Measurements from ENCODE around the gene C10orf120.
A peak's percentile ranks its signal among the peaks of the same experiment; 100 is the strongest.

C10orf120 gene

DNA sequence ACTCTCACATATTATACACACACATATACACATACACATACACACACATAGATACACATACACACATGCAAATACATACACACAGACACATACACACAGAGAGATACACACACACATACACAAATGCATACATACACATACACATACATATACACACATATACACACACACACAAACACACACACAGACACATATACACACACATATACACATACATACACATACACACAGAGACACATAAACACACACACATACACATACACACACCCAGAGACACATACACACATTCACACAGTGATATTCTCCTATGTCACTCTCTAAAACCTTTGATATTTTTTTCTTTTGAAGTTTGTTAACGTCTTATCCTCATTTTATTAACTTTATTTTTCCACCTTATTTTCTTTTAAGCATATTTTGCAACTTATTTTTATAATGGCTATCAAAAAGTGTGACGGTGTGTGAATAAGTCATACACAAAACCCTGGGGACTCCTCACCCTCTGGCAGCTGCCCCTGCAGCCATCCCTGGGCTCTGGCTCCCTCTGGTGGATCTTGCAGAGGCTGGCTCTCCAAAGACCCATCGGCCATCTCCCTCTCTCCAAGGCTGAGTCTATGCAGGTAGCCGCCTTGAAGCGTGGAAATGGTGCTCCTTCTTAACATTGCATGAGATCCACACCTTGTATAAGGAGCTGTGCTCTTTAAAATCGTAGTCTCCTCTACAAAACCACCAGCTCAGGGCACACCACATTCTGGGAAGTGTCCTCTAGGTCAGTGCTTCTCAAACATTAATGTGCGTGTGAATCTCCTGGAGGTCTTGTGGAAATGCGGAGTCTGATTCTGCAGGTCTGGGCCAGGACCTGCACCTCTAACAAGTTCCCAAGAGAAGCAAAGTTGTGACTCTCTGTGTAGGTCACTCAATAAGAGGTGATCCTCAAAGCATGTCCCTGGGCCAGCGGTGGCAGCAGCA is 4.1 kb upstream of the C10orf120 start:
- peak; percentile 28 to 74 for DNase-seq

DNA sequence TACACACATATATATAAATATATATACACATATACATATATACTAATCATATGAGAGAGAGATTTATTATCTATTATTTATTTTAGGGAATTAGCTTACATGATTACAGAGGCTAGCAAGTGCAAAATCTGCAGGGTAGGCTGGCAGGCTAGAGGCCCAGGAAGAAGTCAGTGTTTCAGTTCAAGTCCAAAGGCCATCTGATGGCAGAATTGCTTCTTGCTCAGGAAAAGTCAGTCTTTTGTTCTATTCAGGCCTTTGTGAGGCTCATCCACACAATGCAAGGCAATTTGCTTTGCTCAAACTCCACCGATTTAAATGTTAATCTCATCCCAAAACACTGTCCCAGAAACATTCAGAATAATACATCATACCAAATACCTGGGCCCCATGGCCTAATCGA is 2.6 kb upstream of the C10orf120 start:
- DNase-seq, result no peak

DNA sequence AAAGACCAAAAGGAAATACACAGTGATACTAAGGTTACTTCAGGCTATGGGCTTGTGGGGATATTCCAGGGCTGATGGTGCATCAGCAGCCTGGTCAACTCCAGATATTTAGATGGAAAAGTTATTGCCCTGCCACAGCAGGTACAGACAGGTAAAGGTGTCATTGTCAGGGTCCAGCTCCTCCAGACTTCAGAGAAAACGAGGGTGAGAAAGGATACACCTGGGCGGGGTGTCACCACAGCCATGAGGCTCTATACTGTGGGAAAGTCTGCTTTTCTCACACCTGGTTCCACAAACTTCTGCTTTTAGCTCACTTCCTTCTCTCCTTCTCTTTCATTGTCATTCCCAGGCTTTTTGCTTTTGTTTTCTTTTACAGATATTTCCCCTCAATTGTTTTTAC is 2.0 kb upstream of the C10orf120 start:
- DNase-seq, result no peak

DNA sequence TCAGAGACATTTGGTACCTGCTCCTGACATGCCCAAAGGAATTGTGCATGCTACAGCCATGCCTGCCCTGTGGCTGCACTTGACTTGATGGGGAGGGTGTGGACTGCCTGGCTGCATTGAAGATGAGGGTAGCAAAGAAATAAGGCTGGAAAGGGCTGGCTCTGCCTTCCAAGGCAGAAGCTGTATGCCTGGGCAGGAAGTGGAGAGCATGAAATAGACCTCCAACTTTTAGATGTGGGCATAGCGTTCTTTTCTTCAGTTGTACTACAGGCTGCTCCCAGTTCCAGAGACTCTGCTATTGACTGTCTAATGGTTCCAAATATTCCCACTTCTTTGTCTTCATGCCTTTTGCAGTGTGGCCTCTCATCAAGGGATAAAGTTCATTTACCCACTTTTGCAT is 3.0 kb downstream of the C10orf120 start:
- no peak for DNase-seq

DNA sequence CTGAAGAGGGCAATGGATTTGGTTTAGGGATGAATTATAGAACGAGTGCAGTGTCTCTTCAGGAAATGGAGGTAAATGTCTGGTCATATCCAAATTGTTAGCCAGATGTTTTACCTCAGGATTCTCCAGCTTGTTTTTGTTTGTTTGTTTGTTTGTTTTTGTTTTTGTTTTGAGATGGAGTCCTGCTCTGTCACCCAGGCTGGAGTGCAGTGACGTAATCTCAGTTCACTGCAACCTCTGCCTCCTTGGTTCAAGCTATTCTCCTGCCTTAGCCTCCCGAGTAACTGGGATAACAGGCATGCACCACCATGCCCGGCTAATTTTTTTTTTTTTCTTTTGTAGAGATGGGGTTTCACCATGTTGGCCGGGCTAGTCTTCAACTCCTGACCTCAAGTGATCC is 6.9 kb downstream of the C10orf120 start:
- no peak for DNase-seq

DNA sequence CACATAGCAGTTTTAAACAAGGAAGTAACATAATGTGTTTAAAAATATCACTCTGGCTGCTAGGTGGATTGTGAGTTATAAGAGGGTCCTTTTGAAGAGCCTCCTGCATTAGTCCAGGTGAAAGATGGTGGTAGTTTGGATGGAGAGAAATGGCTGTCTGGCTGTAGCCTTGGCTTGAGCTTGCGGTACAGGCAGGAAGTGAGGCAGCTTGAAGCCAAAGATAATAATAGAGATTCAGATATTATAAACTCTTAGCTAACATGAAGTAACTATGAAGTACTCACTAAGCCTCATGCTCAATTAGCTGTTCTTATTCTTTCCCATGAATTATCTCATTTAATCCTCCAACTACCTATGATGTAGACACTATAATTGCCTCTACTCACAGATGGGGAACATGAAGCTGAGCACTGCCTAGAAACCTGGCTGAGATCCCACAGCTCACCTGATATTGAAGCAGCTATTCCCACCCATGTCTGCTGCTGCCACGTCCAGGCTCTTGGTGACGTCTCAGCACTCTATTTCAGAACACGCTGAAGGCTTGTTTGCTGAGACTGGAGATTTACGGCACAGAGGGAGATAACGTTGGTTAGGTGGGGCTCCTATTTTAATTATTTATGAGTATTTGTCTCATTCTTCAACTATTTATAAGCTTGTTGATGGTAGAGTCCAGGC is 10.4 kb downstream of the C10orf120 start:
- DNase-seq, result no peak

DNA sequence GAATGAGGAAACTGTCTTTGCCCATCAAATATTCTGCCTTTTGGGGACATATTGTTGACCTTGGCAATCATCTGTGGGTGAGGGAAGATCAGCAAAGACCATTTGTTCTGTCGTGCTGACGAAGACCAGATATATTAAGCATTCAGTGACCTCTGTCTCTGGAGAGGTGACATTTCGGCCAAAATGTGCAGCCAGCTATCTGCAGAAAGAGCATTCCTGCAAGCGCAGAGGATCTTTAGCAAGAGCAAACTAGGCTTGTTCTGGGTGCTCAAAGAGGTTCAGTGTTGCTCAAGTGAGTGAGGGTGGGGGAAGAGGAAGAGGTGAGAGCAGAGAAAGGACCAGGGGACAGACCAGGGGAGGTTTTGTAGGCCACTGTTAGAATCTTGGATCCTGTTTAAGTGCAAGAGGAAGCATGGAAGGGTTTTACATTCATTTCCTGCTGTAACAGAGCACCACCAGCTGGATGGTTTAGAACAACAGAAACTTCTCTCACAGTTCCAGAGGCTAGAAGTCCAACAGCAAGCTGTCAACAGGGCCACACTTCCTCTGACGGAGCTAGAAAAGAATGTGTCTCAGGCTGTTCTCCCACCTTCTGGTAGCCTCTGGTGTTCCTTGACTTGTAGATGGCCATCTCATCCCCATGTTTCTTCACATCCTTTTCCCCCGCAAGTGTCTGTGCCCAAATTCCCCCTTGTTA is 11.2 kb downstream of the C10orf120 start:
- no peak for DNase-seq

DNA sequence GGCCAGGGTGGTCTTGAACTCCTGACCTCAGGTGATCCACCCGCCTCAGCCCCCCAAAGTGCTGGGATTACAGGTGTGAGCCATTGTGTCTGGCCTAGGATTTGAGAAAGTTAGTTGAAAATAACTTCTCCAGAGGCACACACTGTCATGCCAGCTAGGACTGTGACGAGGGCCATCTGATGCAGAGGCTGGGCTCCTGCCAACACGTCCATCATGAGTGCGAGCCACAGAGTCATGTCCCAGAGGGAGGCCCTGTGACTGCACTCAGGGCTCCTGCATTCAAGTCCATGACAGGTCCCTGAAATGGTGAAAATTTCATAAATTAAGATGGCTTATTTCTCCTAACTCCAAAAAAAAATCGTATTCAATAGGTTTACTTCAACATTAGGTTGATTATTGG is 17.1 kb downstream of the C10orf120 start:
- DNase-seq, result no peak

DNA sequence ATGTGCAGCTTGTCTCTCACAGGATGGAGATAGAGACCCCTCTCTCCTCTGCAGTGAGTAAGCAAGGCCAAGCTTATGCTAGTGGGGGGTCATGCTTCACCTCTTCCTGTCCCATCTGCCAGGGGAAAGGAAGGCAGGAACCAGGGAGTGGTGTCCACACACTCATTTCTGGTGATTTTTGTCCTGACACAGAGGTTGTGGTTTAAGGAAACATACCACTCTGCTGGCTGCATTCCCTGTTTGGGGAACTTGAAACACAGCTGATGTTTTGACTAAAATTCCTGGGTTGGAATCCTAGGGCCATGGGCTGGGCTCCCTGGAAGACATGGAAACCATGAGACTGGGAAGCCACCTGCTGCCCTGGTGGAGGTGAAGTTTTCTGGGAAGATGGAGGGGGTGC is 21.4 kb downstream of the C10orf120 start:
- DNase-seq, result no peak

DNA sequence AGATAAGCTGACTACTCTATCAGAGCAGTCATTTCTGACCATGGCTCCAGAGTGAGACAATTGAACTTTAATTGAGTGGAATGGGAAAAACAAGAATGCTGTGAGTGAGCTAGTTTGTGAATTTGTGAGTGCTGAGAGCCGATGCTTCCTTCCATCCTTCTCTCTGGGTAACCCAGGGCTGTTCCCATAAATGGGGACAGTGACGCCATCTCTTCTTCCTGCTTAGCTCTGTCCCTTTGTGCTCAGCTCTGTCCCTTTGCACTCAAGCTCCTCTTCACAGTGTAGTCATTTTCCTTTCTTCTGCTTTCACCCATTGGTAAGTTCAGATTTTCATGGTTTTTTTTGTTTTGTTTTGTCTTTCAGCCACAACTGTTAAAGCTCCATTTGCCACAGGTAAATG is 24.4 kb downstream of the C10orf120 start:
- no peak for DNase-seq

DNA sequence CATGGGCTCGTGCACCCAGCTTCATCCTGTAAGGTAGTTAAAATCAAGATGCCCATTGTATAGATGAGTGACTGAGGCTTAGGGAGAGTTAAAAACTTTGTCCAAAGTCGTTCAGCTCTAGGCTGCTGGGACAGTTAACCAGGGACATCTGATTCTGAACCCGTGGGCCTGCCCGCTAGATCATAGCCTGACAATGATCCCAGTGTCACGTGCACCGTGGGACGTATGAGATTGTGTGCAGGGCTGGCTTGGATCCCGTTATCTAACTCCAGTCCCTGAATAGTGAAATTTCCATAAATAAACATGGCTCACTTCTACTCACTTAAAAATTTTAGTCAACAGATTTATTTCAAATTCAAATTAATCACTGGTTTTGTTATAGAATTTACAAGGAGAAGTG is 24.9 kb downstream of the C10orf120 start:
- DNase-seq, result no peak

DNA sequence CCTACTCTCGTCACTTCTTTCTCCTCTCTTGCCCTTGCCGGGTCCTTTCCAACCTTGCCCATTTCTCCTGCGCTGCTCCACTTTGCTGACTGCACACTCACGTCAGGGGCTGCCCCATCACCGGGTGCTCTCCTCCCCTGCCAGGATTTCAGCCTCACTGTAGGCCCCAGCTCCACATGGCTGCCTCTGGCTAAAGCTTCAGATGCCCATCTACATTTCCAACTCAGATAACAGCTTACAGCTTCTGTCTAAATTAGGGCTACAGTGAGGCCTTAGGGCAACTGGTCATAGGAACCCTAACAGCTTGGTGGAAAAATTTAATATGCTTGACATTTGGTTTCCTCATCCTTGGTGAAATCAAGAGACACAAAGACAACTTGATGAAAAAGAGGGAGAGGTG is 25.9 kb downstream of the C10orf120 start:
- DNase-seq, result no peak

DNA sequence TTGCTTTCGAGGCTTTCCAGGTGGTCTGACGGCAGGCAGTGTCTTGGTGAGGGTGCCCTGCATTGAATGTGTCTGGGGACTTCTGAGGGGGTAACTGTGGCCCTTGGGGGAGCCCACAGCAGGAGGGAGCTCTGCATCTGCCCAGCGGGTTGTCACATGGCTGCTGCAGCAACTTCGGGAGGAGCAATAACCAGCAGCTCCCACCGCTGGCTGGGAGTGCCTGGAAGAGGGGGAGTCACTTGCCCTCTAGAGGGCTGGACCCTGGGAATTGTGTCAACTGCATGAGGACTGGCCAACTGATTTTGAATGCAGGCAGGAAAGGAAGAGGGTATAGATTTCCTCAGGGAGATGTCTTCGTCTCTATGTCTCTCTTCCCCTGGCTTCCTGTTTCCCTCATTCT is 26.4 kb downstream of the C10orf120 start:
- no peak for DNase-seq

DNA sequence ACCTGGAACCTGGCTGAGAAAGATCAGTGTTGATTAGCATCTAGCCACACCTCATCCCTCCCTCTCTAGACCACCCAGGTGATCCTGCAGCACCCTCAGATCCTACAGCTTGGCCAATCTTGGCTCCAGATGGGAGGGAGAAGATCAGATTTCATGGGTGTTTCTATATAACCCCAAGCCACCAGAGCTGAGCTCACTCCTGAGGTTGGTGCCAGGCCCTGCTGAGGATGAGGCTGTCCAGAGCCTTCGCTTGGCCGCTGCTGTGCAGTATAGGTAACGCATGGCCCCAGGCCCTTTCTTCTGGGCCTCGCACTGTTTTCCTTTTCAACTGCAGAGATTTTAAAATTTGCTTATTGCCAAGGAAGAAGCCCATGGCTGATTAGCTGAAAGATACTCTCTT is 27.0 kb downstream of the C10orf120 start:
- no peak for DNase-seq

DNA sequence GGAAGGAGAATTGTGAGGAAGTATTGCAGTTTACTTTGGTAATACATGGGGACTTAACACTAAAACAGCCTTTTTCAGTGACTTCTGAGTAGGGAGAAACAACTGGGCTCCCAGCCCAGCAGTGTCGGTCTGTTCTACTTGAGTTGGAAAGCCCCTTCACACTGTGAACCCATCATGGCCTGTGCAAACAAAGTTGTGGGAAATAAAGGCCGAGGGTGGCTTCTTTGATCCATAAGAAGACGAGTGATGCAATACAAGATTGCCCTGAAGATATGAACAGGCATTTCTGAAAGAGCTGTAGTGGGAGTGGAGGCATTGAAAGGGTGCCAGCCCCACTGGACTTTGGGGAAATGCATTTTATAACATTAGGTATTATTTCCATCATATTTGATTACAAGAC is 28.3 kb downstream of the C10orf120 start:
- DNase-seq, result no peak

DNA sequence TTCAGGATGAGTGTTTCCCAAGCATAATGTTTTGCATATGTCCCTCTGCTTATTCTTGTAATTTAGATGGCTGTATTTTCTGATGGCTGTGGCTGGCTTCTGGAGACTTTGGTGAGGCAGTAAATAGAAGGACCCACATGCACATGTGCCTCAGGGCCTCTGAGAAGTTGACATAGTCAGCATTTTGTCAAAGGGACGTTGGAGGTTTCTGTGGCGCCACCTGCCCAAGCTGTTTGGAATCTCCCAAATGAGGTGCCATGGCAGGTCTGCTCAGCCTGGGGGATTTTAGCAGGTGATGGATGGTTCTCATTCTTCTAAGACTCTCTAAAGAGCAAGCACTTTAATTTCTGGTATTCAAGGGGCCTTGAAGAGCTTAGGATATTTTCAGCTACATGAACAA is 29.8 kb downstream of the C10orf120 start:
- peak in 1 of 2 experiments; percentile 34 for DNase-seq

DNA sequence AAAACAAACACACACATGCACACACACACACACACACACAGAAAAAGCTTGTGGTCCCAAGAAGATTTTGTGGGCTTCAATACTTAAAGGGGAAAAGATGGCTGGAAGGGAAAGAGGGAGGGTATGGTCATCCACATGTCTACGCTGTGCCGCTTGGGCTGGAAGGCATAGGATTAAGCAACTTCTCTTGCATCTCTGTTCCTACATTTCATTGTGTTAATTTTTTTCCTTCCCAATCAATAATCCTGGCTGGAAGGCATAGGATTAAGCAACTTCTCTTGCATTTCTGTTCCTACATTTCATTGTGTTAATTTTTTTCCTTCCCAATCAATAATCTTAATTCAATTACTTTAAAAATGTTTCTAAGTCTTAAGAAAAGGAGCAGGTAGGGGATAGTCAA is 30.6 kb downstream of the C10orf120 start:
- no peak for DNase-seq

DNA sequence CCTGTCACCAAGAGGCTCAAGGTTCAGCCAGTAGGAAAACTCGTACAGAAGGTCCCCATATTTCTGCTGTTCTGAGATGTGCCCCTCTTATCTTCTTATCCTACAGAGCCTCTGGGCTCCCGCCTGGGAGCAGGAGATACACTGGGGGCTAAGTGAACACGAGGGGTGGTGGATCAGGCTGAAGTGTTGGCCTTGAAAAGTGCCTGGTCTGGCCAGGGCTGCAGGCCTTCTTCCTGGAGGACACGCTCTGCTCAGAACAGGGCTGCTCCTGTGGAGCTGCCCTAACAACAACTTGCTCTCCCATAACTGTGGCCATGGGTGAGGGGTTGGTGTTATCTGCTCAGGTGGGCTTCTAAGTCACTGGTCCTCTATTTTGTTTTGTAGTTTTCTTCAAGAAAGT is 33.7 kb downstream of the C10orf120 start:
- DNase-seq, result no peak

DNA sequence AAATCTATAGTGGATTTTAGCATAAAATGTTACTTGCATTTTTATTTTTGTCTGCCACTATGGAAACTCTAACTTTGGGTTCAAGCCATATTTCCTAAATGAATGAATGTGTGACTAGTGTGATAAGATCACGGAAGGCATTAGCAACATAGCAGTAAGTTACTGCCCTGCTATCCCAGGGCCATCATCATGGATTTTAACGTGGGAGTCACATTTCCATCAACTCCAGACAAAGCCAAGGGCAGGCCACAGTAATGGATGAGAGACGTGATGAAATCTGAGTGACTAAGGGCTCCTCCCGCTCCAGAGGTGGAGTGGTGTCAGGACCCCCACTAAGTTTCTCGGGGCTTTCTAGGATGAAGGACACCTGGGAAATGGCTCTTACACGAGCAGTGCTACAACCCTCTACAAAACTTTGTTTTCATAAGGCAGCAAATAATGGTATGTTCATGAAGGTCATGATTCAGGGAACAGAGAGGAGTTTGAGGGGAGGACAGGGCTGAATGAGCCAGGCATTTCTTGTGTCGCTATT is 34.3 kb downstream of the C10orf120 start:
- DNase-seq, result no peak

DNA sequence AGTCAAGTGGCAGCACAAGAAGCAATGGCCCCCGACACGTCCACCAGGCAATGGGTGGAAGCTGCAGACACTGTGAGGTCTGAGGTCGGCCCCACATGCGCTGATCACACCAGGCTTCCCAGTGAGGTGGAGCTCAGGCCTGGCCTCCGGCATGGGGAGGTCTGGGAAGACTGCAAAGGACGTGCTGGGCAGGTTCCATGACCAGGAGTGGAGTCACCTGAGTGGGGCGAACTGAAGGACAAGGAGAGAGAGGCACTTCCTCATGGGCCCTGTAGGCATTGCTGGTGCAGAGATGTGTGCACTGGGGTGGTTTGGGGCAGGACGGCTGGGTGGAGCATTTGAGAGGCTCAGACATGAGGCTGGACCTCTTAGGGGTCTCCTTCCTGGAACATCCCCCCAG is 35.1 kb downstream of the C10orf120 start:
- DNase-seq, result no peak

DNA sequence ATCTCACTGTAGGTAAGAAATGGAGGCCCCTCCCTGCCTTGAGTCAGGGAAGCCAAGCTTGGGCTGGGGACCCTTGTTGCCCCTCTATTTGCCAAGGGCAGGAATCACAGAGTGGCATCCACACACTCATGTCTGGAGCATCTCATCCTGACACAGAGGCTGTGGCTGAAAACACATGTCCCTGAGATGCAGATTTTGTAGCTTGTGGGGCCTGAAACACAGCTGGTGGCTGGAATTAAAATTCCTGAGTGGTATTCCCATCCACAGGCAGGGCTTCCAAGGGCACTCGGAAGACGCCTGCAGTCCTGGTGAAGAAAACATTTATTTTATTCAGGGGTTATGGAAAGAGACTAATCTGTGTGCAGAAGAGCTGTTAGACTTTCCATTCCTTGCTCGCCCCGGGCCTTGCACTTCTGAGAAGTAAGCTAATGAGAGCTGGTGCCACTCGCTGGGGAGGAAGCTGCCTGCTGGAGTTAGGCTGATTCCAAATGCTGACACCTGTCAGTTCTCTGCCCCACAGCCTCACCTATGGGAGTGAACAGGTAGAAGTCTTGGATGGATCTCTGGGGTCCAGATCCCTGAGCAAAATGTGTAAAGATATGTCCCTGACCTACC is 36.0 kb downstream of the C10orf120 start:
- no peak for DNase-seq

DNA sequence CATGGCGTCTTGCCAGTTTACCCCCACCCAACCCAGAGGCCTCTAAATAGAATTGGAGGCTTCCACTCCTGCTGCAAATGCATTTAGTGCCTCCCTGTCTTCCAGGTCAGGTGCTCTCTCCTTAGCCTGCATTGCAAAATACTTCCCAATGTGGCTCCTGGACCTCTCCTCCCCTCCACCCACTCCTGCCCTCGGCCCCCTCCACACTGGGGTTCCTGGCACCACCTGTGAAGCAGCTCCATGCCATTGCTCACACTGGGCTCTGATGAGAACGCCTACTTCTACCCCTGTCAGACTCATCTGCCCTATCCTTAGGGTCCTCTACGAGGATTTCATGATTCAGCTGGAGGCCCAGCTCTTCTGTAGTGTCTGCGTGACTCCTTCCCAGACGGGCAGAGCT is 37.4 kb downstream of the C10orf120 start:
- DNase-seq, result no peak

DNA sequence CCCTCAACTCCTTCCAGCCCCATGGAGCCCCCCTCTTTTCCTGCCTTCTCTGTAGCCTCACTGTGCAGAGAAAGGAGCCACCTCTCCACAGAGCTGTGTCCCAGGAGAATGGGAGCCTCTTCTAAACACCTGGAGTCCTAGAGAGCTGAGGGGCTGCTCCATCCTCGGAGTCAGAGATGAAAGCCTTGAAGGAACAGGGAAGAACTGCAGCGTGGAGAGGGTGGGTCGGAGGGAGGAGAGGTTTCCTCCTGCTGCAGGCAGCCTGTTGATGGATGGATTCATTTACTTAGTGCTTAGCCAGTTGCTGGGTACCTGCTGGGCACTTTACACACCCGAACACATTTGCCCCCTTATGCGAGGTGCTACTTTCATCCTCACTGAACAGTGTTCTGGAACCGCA is 39.0 kb downstream of the C10orf120 start:
- no peak for DNase-seq
